ENCODE measurements around the gene CDH4.

CDH4 gene

DNA sequence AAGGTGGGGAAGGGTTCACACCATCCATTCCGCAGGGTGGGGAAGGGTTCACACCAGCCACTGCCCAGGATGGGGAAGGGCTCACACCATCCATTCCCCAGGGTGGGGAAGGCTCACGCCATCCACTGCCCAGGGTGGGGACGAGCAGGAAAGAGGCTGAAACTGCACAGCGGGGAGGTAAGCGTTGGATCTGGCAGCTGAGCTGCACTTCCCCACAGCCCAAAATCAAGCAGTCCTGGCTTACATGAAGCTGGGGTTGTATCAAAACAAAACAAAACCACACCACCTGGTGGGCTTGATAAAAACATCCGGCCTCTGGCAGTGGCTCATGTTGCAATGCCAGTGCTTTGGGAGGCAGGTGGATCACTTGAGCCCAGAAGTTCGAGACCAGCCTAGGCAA is 545.1 kb downstream of the CDH4 start:
- Histone ChIP-seq H3K27ac (ENCODE audit: low read depth, low read length) (no peak overlapping the region), H3K4me1 (ENCODE audit: control insufficient read depth in 5 of 5, insufficient read depth in 5 of 5, low read length in 5 of 5) (no peaks in the 10 kb centered on the region), H3K9ac (ENCODE audit: low read length in 5 of 5) (no peak overlapping the region), H3K36me3 (ENCODE audit: control insufficient read depth in 5 of 5, insufficient read depth in 5 of 5, low read length in 5 of 5) (no peaks in the 10 kb centered on the region), H3K27me3 (ENCODE audit: control insufficient read depth in 5 of 5, insufficient read depth in 4 of 5, low read length in 5 of 5) (peaks cover 15 to 31% (median 23%) of the 10 kb centered on the region in 5 donors), H3K9me3 (ENCODE audit: control insufficient read depth in 5 of 5, low read length in 5 of 5) (peaks cover 0 to 2% (median 0%) of the 10 kb centered on the region in 5 donors), H3K4me3 (ENCODE audit: low read depth in 1 of 5, low read length in 5 of 5) (no peak overlapping the region)

DNA sequence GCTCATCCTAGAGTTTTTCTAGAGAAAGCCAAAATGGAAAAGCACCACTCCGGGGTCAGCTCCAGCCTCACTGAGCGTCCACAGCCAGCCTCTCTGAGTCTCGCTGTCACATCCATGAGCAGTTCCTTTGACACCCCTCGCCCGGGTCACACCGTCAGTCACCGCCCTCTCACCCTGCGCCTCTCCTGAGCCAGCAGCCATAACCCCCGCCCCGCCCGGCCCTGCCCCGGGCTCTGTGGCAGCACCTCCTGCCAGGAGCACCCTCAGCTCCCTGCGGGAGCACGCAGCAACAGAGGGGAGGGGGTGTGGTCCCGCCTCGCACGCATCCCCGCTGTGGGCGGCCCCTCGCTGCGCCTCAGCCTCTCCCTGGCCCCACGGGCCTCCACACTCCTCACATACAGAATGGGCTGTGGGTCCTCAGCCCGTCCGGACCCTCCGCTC is 545.9 kb downstream of the CDH4 start:
- Histone ChIP-seq H3K27ac (ENCODE audit: low read depth, low read length) (no peak overlapping the region), H3K4me1 (ENCODE audit: control insufficient read depth in 5 of 5, insufficient read depth in 5 of 5, low read length in 5 of 5) (no peaks in the 10 kb centered on the region), H3K9ac (ENCODE audit: low read length in 5 of 5) (no peak overlapping the region), H3K36me3 (ENCODE audit: control insufficient read depth in 5 of 5, insufficient read depth in 5 of 5, low read length in 5 of 5) (no peaks in the 10 kb centered on the region), H3K27me3 (ENCODE audit: control insufficient read depth in 5 of 5, insufficient read depth in 4 of 5, low read length in 5 of 5) (peaks cover 21 to 39% (median 31%) of the 10 kb centered on the region in 5 donors), H3K9me3 (ENCODE audit: control insufficient read depth in 5 of 5, low read length in 5 of 5) (peaks cover 0 to 2% (median 0%) of the 10 kb centered on the region in 5 donors), H3K4me3 (ENCODE audit: low read depth in 1 of 5, low read length in 5 of 5) (no peak overlapping the region)

DNA sequence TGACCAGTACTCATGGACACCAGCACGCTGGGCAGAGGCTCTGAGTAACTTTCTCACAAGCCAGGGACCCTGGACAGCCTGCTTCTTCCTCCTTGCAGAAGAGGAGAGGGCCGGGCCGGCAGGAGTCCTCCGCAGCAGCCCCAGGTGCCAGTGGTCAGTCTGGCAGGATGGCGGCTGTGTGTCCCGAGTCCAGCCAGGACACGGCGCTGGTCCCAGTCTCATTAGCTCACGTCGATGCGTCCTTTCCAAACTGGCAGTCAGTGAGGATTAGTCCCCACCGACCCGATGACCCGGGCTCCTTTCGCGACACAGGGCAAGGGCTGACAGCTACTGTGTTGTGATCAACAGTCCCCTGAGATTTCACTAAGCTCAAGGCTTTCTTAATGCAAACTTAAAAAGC is 546.6 kb downstream of the CDH4 start:
- no peak overlapping the region for H3K9ac ChIP-seq (ENCODE audit: low read length in 5 of 5)
- no peak overlapping the region for H3K4me3 ChIP-seq (ENCODE audit: low read depth in 1 of 5, low read length in 5 of 5)
- peaks cover 0 to 2% (median 0%) of the 10 kb centered on the region in 5 donors for H3K9me3 ChIP-seq (ENCODE audit: control insufficient read depth in 5 of 5, low read length in 5 of 5)
- H3K27me3 ChIP-seq (ENCODE audit: control insufficient read depth in 5 of 5, insufficient read depth in 4 of 5, low read length in 5 of 5), result peaks cover 26 to 39% (median 33%) of the 10 kb centered on the region in 5 donors
- H3K27ac ChIP-seq (ENCODE audit: low read depth, low read length), result no peak overlapping the region
- H3K36me3 ChIP-seq (ENCODE audit: control insufficient read depth in 5 of 5, insufficient read depth in 5 of 5, low read length in 5 of 5), result no peaks in the 10 kb centered on the region
- peaks cover 0 to 3% (median 0%) of the 10 kb centered on the region in 5 donors for H3K4me1 ChIP-seq (ENCODE audit: control insufficient read depth in 5 of 5, insufficient read depth in 5 of 5, low read length in 5 of 5)

DNA sequence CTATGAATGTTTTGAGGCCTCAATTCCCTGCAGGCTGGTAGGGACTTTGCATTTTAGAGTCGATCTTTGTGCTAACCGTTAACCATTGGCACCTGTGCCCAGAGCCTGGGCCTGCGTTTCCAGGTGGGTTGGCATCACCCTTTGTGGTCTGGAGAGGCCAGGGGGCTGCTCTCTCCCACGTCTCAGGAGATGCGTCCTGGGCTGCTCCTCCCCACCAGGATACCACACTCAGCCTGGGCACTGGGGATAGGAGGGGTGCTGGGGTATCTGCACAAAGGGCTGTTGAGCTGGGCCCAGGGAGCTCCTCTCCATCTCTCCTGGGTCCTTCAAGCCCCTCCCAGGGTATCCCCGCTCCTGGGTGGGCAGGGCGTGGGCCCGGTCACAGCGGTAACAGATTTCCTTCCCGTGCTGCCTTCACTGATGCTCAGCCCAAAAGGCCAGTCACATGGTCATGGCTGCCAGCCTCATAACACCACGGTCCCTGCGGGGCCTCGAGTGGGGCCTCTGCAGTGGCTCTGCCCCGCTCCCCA is 547.4 kb downstream of the CDH4 start:
- Histone ChIP-seq H3K9ac (ENCODE audit: low read length in 5 of 5) (no peak overlapping the region), H3K27ac (ENCODE audit: low read depth, low read length) (no peak overlapping the region), H3K9me3 (ENCODE audit: control insufficient read depth in 5 of 5, low read length in 5 of 5) (peaks cover 0 to 2% (median 0%) of the 10 kb centered on the region in 5 donors), H3K4me1 (ENCODE audit: control insufficient read depth in 5 of 5, insufficient read depth in 5 of 5, low read length in 5 of 5) (peaks cover 0 to 7% (median 0%) of the 10 kb centered on the region in 5 donors), H3K27me3 (ENCODE audit: control insufficient read depth in 5 of 5, insufficient read depth in 4 of 5, low read length in 5 of 5) (peaks cover 33 to 48% (median 41%) of the 10 kb centered on the region in 5 donors), H3K4me3 (ENCODE audit: low read depth in 1 of 5, low read length in 5 of 5) (no peak overlapping the region), H3K36me3 (ENCODE audit: control insufficient read depth in 5 of 5, insufficient read depth in 5 of 5, low read length in 5 of 5) (no peaks in the 10 kb centered on the region)

DNA sequence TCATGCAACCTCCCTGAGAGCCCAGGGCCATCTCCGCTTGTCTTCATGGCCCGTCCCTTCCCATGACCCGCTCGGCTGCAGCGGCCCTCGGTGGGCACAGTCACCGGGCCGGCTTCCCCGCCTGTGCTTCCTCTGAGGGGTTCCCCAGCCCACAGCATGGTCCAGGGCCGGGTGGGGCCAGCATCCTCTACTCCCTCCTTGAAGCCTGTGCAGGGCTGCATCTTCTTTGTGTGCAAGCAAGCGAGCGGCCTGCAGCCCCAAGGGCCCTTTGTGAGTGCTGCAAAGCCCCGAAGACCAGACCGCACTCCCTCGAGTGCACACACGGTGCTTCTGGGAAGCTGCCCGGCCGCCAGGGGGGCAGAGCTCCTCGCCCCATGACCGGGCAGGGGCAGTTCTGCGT is 547.9 kb downstream of the CDH4 start:
- no peak overlapping the region for H3K9ac ChIP-seq (ENCODE audit: low read length in 5 of 5)
- H3K27me3 ChIP-seq (ENCODE audit: control insufficient read depth in 5 of 5, insufficient read depth in 4 of 5, low read length in 5 of 5), result peaks cover 37 to 52% (median 46%) of the 10 kb centered on the region in 5 donors
- no peak overlapping the region for H3K4me3 ChIP-seq (ENCODE audit: low read depth in 1 of 5, low read length in 5 of 5)
- no peak overlapping the region for H3K27ac ChIP-seq (ENCODE audit: low read depth, low read length)
- no peaks in the 10 kb centered on the region for H3K36me3 ChIP-seq (ENCODE audit: control insufficient read depth in 5 of 5, insufficient read depth in 5 of 5, low read length in 5 of 5)
- peaks cover 0 to 7% (median 0%) of the 10 kb centered on the region in 5 donors for H3K4me1 ChIP-seq (ENCODE audit: control insufficient read depth in 5 of 5, insufficient read depth in 5 of 5, low read length in 5 of 5)
- H3K9me3 ChIP-seq (ENCODE audit: control insufficient read depth in 5 of 5, low read length in 5 of 5), result peaks cover 0 to 2% (median 0%) of the 10 kb centered on the region in 5 donors

DNA sequence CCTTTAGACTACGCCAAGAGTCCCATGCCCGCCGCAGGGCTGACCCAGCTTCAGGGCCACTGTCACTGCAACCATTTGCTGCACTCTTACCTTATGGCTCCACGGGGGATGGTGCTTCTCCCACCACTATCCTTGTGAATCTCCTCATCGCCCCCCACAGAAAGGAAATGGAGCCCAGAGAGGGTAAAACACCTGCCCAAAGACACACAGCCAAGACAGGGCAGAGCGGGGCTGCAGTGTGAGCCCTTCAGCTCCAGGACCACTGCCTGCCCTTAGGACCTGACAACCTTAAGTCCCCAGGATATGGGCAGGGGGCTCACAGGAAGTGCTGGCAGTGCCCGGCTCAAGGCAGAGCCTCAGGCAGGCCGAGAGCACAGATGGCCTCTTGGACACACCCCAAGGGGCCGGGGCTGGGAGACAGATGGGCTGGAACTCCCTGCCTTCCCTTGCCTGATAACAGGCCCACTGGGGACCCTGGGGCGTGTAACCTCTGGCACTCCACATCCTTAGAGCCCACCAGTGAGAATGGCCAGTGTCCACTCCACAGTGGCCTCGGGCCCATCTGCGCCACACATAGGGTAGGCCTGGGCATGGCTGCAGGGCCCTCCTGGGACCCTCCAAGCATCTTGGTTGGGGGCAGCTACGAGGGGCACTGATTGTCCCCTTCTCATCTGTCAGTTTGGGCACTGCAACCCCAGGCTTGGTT is 548.5 kb downstream of the CDH4 start:
- Histone ChIP-seq H3K36me3 (ENCODE audit: control insufficient read depth in 5 of 5, insufficient read depth in 5 of 5, low read length in 5 of 5) (no peaks in the 10 kb centered on the region), H3K4me3 (ENCODE audit: low read depth in 1 of 5, low read length in 5 of 5) (no peak overlapping the region), H3K9ac (ENCODE audit: low read length in 5 of 5) (no peak overlapping the region), H3K27me3 (ENCODE audit: control insufficient read depth in 5 of 5, insufficient read depth in 4 of 5, low read length in 5 of 5) (peaks cover 43 to 58% (median 52%) of the 10 kb centered on the region in 5 donors), H3K4me1 (ENCODE audit: control insufficient read depth in 5 of 5, insufficient read depth in 5 of 5, low read length in 5 of 5) (peaks cover 0 to 7% (median 0%) of the 10 kb centered on the region in 5 donors), H3K9me3 (ENCODE audit: control insufficient read depth in 5 of 5, low read length in 5 of 5) (peaks cover 0 to 2% (median 0%) of the 10 kb centered on the region in 5 donors), H3K27ac (ENCODE audit: low read depth, low read length) (no peak overlapping the region)

DNA sequence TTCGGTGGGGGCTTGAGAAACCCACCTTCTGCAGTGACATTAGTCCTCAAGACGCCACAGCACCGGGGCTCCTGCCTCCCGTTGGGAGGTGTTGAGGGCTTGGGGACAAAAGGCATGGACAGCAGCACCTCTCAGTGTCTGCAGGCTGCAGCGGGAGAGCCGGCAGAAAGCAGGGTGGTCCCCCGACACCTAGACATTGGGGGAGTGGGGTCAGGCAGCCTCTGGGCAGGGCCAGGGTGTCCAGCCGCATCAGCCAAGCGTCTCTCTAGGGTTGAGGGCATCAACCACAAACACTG is 549.0 kb downstream of the CDH4 start:
- peaks cover 40 to 62% (median 56%) of the 10 kb centered on the region in 5 donors for H3K27me3 ChIP-seq (ENCODE audit: control insufficient read depth in 5 of 5, insufficient read depth in 4 of 5, low read length in 5 of 5)
- no peaks in the 10 kb centered on the region for H3K36me3 ChIP-seq (ENCODE audit: control insufficient read depth in 5 of 5, insufficient read depth in 5 of 5, low read length in 5 of 5)
- H3K27ac ChIP-seq (ENCODE audit: low read depth, low read length), result no peak overlapping the region

DNA sequence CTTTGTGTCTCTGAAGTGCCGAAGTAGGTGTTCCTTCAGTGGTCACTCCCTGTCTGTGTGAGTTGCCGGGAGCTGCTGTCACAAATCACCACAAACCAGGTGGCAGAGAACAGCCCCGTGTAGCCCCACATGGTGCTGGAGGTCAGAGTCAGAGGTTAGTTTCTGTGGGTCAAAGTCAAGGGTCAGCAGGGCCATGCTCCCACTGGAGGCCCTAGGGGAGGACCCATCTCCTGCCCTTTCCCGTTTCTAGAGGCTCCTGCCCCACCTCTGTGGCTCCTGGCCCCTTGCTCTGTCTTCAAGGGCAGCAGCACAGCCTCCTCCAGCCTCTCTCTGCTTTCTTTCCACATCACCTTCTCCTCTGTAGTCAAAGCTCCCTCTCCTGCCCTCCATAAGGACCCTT is 549.4 kb downstream of the CDH4 start:
- Histone ChIP-seq H3K4me1 (ENCODE audit: control insufficient read depth in 5 of 5, insufficient read depth in 5 of 5, low read length in 5 of 5) (peaks cover 0 to 7% (median 0%) of the 10 kb centered on the region in 5 donors), H3K9ac (ENCODE audit: low read length in 5 of 5) (no peak overlapping the region), H3K27me3 (ENCODE audit: control insufficient read depth in 5 of 5, insufficient read depth in 4 of 5, low read length in 5 of 5) (peaks cover 43 to 67% (median 58%) of the 10 kb centered on the region in 5 donors), H3K4me3 (ENCODE audit: low read depth in 1 of 5, low read length in 5 of 5) (no peak overlapping the region), H3K27ac (ENCODE audit: low read depth, low read length) (no peak overlapping the region), H3K36me3 (ENCODE audit: control insufficient read depth in 5 of 5, insufficient read depth in 5 of 5, low read length in 5 of 5) (no peaks in the 10 kb centered on the region), H3K9me3 (ENCODE audit: control insufficient read depth in 5 of 5, low read length in 5 of 5) (no peaks in the 10 kb centered on the region)

More for the DNA sequence above, 549.0 kb downstream of the CDH4 start:
- H3K9ac ChIP-seq (ENCODE audit: low read length in 5 of 5), result no peak overlapping the region
- H3K9me3 ChIP-seq (ENCODE audit: control insufficient read depth in 5 of 5, low read length in 5 of 5), result no peaks in the 10 kb centered on the region
- no peak overlapping the region for H3K4me3 ChIP-seq (ENCODE audit: low read depth in 1 of 5, low read length in 5 of 5)
- H3K4me1 ChIP-seq (ENCODE audit: control insufficient read depth in 5 of 5, insufficient read depth in 5 of 5, low read length in 5 of 5), result peaks cover 0 to 7% (median 0%) of the 10 kb centered on the region in 5 donors

DNA sequence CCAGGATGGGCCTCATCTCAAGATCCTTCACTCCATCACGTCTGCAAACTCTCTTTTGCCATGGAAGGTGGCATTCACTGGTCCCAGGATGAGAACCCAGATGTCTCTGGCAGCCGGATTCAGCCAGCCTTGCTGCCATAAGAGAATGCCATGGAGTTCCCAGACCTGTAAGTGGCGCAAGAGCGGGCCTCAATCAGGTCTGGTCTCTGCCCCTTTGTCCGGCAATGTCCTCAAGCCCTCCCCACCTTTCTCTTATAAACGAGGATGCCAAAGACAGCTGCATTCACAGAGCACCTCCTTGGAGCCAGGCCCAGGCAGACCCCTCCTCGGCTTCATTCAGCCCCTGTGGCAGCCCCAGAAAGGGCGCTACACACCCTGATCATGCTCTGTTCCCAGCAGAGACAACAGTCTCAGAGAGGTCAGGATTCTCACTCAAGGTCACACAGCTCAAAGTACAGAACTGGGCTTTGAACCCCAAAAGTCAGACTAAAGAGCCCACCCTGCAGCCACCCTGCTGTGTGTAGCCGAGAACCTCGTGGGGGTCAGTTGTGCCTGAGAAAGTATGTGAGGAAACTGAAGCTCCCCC is 549.9 kb downstream of the CDH4 start:
- Histone ChIP-seq H3K9me3 (ENCODE audit: control insufficient read depth in 5 of 5, low read length in 5 of 5) (no peaks in the 10 kb centered on the region), H3K4me3 (ENCODE audit: low read depth in 1 of 5, low read length in 5 of 5) (no peak overlapping the region), H3K36me3 (ENCODE audit: control insufficient read depth in 5 of 5, insufficient read depth in 5 of 5, low read length in 5 of 5) (no peaks in the 10 kb centered on the region), H3K9ac (ENCODE audit: low read length in 5 of 5) (no peak overlapping the region), H3K27me3 (ENCODE audit: control insufficient read depth in 5 of 5, insufficient read depth in 4 of 5, low read length in 5 of 5) (peaks cover 47 to 70% (median 57%) of the 10 kb centered on the region in 5 donors), H3K4me1 (ENCODE audit: control insufficient read depth in 5 of 5, insufficient read depth in 5 of 5, low read length in 5 of 5) (peaks cover 0 to 7% (median 0%) of the 10 kb centered on the region in 5 donors), H3K27ac (ENCODE audit: low read depth, low read length) (no peak overlapping the region)

DNA sequence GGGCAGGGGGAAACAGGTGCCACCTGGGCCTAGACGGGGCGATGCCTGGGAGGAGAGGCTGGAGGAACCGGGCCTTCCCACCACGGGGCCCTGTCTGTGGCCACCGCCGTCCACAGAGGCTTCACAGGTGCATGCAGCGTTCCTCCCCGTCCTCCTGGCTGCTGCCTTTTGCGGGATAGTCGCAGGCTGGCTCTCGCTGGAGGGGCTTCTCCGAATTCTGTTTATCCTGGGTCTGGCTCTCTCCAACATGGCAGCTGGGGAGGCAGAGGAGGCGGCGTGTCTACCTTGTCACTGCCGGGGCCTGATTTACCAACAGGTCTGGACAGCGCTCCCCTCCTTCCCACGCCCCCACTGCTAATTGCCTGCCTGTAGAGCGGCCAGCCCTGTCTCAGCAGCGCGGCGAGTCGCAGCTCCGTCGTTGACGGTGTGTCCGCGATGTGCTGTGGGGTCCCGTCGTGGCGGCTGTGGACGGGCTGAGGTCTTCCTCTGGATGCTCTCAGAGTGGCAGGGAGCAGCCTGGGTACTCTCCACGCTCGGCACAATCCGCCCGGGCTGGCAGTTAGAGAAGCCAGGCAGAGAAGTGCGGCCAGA is 550.8 kb downstream of the CDH4 start:
- H3K4me1 ChIP-seq (ENCODE audit: control insufficient read depth in 5 of 5, insufficient read depth in 5 of 5, low read length in 5 of 5), result peaks cover 0 to 7% (median 0%) of the 10 kb centered on the region in 5 donors
- H3K27me3 ChIP-seq (ENCODE audit: control insufficient read depth in 5 of 5, insufficient read depth in 4 of 5, low read length in 5 of 5), result peaks cover 47 to 74% (median 60%) of the 10 kb centered on the region in 5 donors
- no peak overlapping the region for H3K4me3 ChIP-seq (ENCODE audit: low read depth in 1 of 5, low read length in 5 of 5)
- H3K9ac ChIP-seq (ENCODE audit: low read length in 5 of 5), result no peak overlapping the region
- H3K36me3 ChIP-seq (ENCODE audit: control insufficient read depth in 5 of 5, insufficient read depth in 5 of 5, low read length in 5 of 5), result no peaks in the 10 kb centered on the region
- H3K9me3 ChIP-seq (ENCODE audit: control insufficient read depth in 5 of 5, low read length in 5 of 5), result no peaks in the 10 kb centered on the region
- H3K27ac ChIP-seq (ENCODE audit: low read depth, low read length), result no peak overlapping the region

Measured in subcutaneous abdominal adipose tissue (tissue), 5 donors.